Esophagus squamous epithelium (tissue), 5 donors: Measurements from ENCODE around the gene SGTA. TPM values are rescaled to one million over a fixed set of nuclear protein-coding genes. Genes with fewer than 3 reads are reported as not detected.

Source experiments
- DNase-seq: peaks from one replicate; lab custom pipeline; 2025; lab: John Stamatoyannopoulos, UW
- H3K27ac ChIP-seq, 4 donors: fragments of 200-600 bp; sonication (generic); one replicate each; pipeline ENCODE4 v1.5.1; 2016 to 2019; ENCODE audit warnings: mild to moderate bottlenecking in 1 of 4
- H3K27me3 ChIP-seq, 4 donors: fragments of 200-600 bp; sonication (generic); 1 replicate in 3 of 4; 2 replicates in 1 of 4; pipeline versions ENCODE4 v1.5.1 to v1.6.0; 2017 to 2021; ENCODE audit warnings: antibody characterized with exemption in 1 of 4
- H3K36me3 ChIP-seq, 3 donors: fragments of 200-600 bp; sonication (generic); one replicate each; pipeline ENCODE4 v1.5.1; 2016 to 2019
- H3K4me1 ChIP-seq, 3 donors: fragments of 200-600 bp; sonication (generic); one replicate each; pipeline ENCODE4 v1.5.1; 2017 to 2019
- H3K4me3 ChIP-seq, 4 donors: fragments of 200-600 bp; sonication (generic); 1 replicate in 3 of 4; 2 replicates in 1 of 4; pipeline ENCODE4 v1.5.1; 2016 to 2019; ENCODE audit warnings: mild to moderate bottlenecking in 2 of 4, moderate library complexity in 1 of 4
- H3K9me3 ChIP-seq, 3 donors: fragments of 200-600 bp; sonication (generic); one replicate each; pipeline ENCODE4 v1.5.1; 2016 to 2019
- POLR2A ChIP-seq, 4 donors: fragments of 450-650 bp; IDR thresholded peaks; one replicate each; pipeline ENCODE4 v1.6.1; 2017; ENCODE audit warnings: antibody characterized with exemption in 4 of 4, mild to moderate bottlenecking in 4 of 4, moderate library complexity in 3 of 4
- WGBS, 2 donors: methylation state at CpG; one replicate each; pipeline ENCODE4 v1.1.5; 2018; 5-methylcytosine and 5-hydroxymethylcytosine counted together
- intact Hi-C: fragments of 100-400 bp; cut with DNase I; formaldehyde crosslinking; loops from one replicate; pipeline ENCODE4 v1.15.0; 2022
- total RNA-seq, 4 donors: library from RNA; depleted of rRNA; stranded (reverse); fragments of >200 nt; gene quantifications; one replicate each; pipeline ENCODE4 v1.1.0, GENCODE V29; 2016
- TF ChIP-seq, protein P1 (sequence below), 6 experiments: fragments of 450-650 bp in 4 of 6; fragments of 200-600 bp in 2 of 6; sonication (generic) in 2 of 6; IDR thresholded peaks; one replicate each; pipeline ENCODE4 v1.5.1; 2016 to 2019; ENCODE audit warnings: antibody characterized with exemption in 6 of 6, mild to moderate bottlenecking in 4 of 6, moderate library complexity in 4 of 6
- donor health status: DM: yes; HTN: yes; CAD: no.

Gene SGTA
- total RNA-seq, 4 donors from 2014 or later, result 30.6 to 45.0 (median 42.8) TPM

DNA sequence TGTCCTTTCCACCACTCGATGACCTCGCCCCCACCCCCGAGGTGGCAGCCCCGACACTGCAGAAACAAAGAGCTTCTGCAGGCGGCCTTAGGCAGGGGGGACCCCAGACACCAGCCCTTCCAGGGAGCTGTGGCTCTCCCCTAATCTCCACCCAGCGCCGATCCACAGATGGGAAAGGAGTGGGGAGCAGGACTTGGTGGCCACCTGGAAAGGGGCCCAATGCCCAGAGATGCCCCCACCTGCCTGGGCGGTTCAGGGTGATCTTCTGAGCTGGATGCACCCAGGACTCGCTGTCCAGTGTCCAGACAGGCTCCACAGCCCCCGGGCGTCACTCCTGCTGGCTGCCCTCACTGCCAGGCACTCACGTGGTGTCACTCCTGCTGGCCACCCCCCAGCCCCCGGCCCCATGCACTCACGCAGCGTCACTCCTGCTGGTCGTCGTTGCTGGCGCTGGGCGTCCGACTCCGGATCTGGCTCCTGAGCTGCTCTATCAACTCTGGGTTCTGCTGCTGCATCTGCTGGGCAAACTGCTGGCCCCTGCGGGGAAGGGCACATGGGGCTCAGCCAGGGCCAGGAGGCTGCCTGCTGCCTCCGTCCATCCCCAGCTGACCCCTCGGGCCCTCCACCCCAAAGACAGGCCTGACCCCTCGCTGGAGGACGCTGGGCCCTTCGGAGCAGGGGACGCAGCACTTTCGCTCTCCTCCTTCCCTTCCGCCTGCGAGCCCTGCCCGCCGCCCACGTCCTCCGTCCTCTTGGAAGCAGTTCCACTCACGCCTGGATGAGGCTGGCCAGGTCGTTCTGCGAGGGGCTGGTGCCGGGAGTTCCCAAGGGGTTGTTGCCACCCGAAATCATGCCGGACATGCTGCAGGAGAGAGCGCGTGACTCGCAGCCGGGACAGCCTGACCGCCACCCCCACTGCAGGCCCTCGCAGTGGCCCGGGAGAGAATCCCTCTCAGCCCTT, 25.9 kb downstream of the SGTA start:
- Histone ChIP-seq H3K4me1 (no peaks in the 10 kb centered on the region), H3K9me3 (no peaks in the 10 kb centered on the region), H3K36me3 (peaks cover 26 to 93% (median 32%) of the 10 kb centered on the region in 3 donors), H3K4me3 (no peak overlapping the region), H3K27me3 (no peaks in the 10 kb centered on the region), H3K27ac (no peak overlapping the region)
- intact Hi-C loops, result no loop called here
- TF ChIP-seq, protein P1, sequence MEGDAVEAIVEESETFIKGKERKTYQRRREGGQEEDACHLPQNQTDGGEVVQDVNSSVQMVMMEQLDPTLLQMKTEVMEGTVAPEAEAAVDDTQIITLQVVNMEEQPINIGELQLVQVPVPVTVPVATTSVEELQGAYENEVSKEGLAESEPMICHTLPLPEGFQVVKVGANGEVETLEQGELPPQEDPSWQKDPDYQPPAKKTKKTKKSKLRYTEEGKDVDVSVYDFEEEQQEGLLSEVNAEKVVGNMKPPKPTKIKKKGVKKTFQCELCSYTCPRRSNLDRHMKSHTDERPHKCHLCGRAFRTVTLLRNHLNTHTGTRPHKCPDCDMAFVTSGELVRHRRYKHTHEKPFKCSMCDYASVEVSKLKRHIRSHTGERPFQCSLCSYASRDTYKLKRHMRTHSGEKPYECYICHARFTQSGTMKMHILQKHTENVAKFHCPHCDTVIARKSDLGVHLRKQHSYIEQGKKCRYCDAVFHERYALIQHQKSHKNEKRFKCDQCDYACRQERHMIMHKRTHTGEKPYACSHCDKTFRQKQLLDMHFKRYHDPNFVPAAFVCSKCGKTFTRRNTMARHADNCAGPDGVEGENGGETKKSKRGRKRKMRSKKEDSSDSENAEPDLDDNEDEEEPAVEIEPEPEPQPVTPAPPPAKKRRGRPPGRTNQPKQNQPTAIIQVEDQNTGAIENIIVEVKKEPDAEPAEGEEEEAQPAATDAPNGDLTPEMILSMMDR (IDR thresholded peaks at IDR 0.05), result no peak
- no peak for TF ChIP-seq POLR2A (IDR thresholded peaks at IDR 0.05)
- WGBS, 2 donors, result 90 to 92% methylated on average over 11 to 12 of the region's 48 CpGs
- DNase-seq, result no peak

DNA sequence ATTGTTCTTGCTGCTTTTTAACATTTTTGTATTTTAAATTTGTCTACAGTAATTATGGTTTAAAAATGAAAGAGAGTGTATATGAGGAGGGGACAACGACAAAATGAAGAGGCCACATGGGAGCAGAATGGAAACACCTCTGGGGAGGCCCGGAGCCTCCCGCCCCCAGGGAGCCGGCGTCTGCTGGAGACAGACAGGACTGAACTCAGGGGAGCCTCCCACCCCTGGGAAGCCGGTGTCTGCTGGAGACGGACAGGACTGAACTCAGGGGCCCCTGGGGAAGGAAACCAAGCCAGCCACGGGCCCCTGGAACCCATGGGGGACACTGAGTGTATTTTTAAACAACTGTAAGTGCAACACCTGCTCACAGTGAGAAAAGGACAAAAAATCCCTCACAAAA, 26.6 kb downstream of the SGTA start:
- TF ChIP-seq, protein P1 (IDR thresholded peaks at IDR 0.05), result no peak
- TF ChIP-seq POLR2A (IDR thresholded peaks at IDR 0.05), result no peak
- intact Hi-C loops, result no loop called here
- 88 to 90% methylated on average over 7 to 8 of the region's 8 CpGs for WGBS, 2 donors

DNA sequence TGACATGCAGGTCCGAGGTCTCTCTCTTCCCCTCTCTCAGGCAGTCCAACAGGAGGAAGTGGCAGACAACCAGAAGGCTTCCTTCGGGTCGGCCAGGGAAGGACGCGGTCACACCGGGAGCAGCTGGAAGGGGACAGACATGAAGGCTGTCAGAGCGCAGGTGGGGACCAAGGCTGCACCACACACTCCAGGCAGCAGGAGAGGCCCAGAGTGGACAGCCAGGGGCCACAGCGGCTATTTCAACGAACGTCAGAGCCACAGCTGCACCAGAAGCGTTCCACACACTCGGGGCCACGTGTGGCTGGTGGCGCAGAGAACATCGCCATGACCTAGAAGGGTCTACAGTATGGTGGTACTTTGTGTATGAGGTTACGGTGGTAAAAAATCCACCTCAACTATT, 27.3 kb downstream of the SGTA start:
- Histone ChIP-seq H3K27me3 (no peaks in the 10 kb centered on the region), H3K9me3 (no peaks in the 10 kb centered on the region), H3K27ac (no peak overlapping the region), H3K4me3 (no peak overlapping the region), H3K36me3 (peaks cover 19 to 79% (median 24%) of the 10 kb centered on the region in 3 donors), H3K4me1 (no peaks in the 10 kb centered on the region)
- no peak for DNase-seq
- WGBS, 2 donors, result 89 to 93% methylated on average over 11 to 13 of the region's 16 CpGs
- TF ChIP-seq, protein P1 (IDR thresholded peaks at IDR 0.05), result no peak
- TF ChIP-seq POLR2A (IDR thresholded peaks at IDR 0.05), result no peak
- intact Hi-C loops, result no loop called here

More for the DNA sequence above, 26.6 kb downstream of the SGTA start:
- H3K4me1 ChIP-seq, result no peaks in the 10 kb centered on the region
- H3K4me3 ChIP-seq, result no peak overlapping the region
- H3K36me3 ChIP-seq, result peaks cover 26 to 86% (median 28%) of the 10 kb centered on the region in 3 donors
- no peaks in the 10 kb centered on the region for H3K27me3 ChIP-seq
- H3K9me3 ChIP-seq, result no peaks in the 10 kb centered on the region
- DNase-seq, result no peak
- H3K27ac ChIP-seq, result no peak overlapping the region

DNA sequence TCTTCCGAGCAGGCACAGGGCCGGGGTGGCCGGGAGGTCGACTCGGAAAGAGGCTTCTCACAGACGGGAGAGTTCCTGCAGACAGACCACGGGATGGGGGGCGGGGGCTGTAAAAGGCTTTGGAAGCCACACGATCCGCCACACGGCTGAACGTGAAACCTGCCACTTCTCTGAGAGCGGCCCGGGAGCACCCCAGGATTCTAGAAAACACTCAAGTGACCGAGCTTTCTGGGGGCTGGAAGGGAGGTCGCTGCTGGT, 27.7 kb downstream of the SGTA start:
- no peaks in the 10 kb centered on the region for H3K4me1 ChIP-seq
- TF ChIP-seq, protein P1 (IDR thresholded peaks at IDR 0.05), result no peak
- TF ChIP-seq POLR2A (IDR thresholded peaks at IDR 0.05), result no peak
- H3K4me3 ChIP-seq, result no peak overlapping the region
- H3K36me3 ChIP-seq, result peaks cover 16 to 75% (median 23%) of the 10 kb centered on the region in 3 donors
- no peak for DNase-seq
- 82 to 89% methylated on average over 9 of the region's 16 CpGs for WGBS, 2 donors
- H3K9me3 ChIP-seq, result no peaks in the 10 kb centered on the region
- H3K27ac ChIP-seq, result no peak overlapping the region
- intact Hi-C loops, result no loop called here
- H3K27me3 ChIP-seq, result no peaks in the 10 kb centered on the region

DNA sequence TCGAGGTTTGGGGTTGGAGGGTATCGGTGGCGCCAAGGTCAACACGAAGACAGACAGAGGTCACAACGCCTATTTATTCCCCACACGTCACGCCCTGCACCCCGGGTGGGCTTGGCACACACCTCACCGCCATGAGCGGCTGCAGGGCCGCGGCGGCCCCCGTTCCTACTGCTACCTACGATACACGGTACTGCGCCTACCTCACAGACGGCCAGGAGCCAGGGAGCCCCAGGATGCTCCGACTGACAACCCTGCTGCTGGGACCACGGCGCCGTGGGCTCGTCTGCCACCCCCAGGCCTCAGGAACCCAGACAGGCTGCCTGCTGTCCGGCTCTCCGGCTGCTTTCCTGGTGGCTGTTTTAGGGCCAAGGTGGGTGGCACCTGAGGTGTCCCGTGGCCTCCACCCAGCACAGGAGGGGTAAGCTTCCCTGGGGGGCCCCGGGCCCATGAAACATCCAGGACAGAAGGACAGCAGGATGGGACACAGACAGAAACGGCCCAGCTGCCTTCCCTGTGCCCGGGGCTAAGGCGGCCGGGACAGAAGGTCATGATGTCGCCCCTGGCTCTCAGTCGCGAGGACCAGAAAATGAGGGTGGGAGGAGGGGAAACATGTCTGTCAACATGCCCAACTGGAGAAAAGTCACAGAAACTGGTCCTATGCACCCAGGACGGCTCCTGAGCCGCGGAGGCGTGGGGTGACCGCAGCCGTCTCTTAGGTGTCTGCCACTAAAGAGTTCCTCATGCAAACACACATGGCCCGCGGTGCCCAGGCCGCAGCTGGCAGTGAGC, 28.2 kb downstream of the SGTA start:
- DNase-seq, result no peak
- WGBS, 2 donors, result 83 to 91% methylated on average over 23 to 27 of the region's 43 CpGs
- H3K9me3 ChIP-seq, result no peaks in the 10 kb centered on the region
- TF ChIP-seq, protein P1 (IDR thresholded peaks at IDR 0.05), result no peak
- TF ChIP-seq POLR2A (IDR thresholded peaks at IDR 0.05), result no peak
- peaks cover 16 to 70% (median 23%) of the 10 kb centered on the region in 3 donors for H3K36me3 ChIP-seq
- H3K4me1 ChIP-seq, result no peaks in the 10 kb centered on the region
- H3K4me3 ChIP-seq, result no peak overlapping the region
- intact Hi-C loops, result no loop called here
- no peak overlapping the region for H3K27ac ChIP-seq
- no peaks in the 10 kb centered on the region for H3K27me3 ChIP-seq
